NCI-H1417 (cell line): ENCODE results near the gene PSMB8.
"Not testable (repeated sequence)": the region's sequence is repeated elsewhere in the genome, so short reads cannot be mapped to it uniquely, and the experiment has no call there.

Source experiments
- DNase-seq, 3 experiments: peaks; one replicate each; lab custom pipeline; 2025; lab: John Stamatoyannopoulos, UW

The PSMB8 gene

GRCh38 chr6:32837651-32838113 lies 6.2 kb downstream of the PSMB8 start:
- DNase-seq, result no peak

DNA sequence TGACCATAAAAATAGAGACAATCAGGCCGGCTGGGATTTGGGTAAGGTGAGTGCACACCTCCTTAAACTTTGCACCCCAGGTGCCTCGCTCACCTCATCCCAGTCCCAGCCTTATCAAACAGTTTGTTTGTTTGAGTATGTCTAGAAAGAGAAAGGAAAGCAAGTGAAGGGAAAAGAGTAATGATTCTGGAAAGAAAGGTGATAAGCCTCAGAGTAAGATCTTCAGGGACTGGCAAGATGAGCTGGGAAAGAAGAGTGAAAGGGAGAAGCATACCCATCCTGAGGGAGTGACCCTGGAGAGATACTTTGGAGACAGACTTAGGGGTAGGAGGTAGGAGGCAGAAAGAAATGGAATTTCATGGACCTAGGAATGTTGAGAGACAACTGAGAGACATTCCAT lies 7.0 kb downstream of the PSMB8 start:
- DNase-seq, result no peak

GRCh38 chr6:32835167-32835893 lies 8.5 kb downstream of the PSMB8 start:
- no peak for DNase-seq

- DNase-seq, result no peak
These were observed 10.2 kb downstream of the PSMB8 start for GRCh38 chr6:32833664-32834063.

GRCh38 chr6:32832535-32832934 lies 11.3 kb downstream of the PSMB8 start:
- no peak for DNase-seq

DNA sequence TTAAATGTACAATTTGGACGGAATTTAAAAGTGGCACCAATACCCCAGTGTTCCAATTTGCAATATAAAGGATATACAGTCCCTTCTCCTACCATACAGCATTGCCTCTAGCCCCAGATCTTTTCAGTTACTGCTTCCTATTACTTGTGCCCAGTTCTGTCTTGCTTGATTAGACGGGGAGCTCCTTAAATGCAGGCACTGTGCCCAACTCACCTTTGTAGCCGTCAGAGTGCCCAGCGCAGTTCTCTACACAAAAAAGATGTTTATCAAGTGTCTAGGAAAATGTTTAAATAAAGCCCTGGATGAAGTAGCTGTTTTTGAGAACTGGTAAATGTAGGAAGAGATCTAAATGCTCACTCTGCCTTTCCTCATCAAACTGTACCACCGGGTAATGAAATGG lies 12.9 kb downstream of the PSMB8 start:
- DNase-seq, result no peak

DNA sequence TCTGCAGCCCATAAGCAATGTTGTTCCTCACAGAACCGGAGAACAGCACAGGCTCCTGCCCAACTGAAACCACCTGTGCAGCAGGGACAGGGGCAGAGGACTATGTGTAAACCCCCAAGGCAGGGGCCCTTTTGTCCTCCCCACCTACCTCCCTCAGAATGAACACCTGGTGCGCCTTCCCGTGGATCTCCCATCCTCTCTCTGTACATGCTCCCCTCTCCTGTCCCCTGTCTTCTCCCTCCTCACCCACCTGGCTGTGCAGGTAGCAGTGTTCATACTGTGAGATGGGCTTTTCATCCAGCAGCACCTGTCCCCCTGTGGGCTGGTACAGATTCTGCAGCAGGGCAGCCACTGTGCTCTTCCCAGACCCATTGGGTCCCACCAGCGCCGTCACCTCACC lies 13.8 kb downstream of the PSMB8 start:
- no peak for DNase-seq

GRCh38 chr6:32829495-32829894 lies 14.4 kb downstream of the PSMB8 start:
- no peak for DNase-seq

- no peak for DNase-seq
These were observed 16.8 kb downstream of the PSMB8 start for GRCh38 chr6:32827025-32827424.

DNA sequence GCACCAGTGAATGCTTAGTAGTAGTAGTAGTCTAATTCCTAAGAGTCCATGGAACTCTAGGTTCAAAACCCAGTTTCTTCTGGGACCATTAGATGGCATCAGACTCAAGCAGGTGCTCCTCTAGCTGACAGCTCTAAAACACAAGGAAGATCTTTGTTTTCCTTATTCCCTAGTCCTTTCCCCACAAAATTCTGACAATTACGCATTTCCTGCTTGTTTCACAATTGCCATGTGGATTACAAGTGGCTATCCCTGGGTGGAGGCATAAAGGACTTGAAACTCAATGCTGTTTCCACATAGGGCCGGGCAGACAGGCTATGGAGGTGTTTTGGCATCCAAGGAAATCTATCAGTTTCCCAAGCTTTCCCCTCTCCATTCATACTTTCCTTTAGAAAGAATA lies 17.9 kb downstream of the PSMB8 start:
- DNase-seq, result peak in 1 of 3 experiments; percentile 30

DNA sequence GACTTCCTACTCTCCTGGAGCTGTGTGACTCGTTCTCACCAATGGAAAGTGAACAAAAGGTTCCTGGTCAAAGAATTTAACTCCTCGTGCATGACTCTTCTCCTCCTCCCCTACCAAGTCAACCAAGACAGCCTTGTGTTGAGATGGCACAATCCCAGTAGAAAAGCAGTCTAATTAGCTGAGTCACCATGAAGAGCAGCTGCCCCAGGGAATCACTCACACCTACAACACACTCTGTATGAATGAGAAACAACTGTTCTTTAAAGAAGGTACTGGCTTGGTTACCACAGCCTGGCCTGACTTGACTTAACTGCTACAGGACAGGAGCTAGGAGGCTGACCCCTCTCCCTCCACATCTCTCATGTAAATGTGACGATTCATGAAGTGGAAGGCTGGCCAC lies 24.1 kb downstream of the PSMB8 start:
- no peak for DNase-seq

DNA sequence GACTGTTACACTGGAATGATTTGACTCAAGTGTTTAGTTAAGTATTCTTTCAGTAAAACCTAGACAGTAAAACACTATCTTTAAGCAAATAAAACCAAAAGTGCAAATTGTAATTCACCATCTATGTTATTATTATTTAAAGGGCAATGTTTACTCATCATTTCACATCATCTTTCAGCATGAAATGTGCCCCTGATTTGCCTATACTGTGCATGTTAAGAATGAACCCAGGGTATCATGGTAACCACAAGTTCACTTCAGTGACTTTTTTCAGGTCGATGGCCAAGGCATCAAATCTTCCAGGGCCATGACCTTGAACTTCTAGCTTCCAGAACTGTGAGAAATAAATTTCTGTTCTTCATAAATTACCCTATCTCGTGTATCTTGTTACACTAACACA lies 25.0 kb downstream of the PSMB8 start:
- DNase-seq, result no peak

GRCh38 chr6:32816746-32817204 lies 27.1 kb downstream of the PSMB8 start, which contains the start of gene HLA-DOB:
TSS of gene HLA-DOB (minus strand) at chr6:32817002. CDS start at chr6:32816951, 51 bp downstream.
- no peak for DNase-seq

DNA sequence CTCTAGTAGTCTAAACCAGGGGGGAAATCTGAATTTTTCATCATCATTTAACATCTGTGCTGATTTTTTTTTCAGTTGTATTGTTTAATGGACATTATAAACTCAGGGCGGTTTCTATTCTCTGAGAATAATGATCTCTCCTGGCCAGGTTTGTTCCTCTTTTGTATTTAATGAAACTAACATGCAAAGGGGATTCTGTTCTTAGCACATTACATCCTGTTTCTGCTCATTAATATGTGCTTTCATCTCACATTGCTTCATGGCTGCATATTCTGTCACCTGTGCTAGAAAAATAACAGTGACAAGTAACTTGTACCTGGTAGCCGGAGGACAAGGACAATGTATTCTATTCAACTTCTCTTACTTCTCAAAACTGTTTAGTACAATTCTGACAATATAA lies 27.9 kb downstream of the PSMB8 start:
- DNase-seq, result no peak

DNA sequence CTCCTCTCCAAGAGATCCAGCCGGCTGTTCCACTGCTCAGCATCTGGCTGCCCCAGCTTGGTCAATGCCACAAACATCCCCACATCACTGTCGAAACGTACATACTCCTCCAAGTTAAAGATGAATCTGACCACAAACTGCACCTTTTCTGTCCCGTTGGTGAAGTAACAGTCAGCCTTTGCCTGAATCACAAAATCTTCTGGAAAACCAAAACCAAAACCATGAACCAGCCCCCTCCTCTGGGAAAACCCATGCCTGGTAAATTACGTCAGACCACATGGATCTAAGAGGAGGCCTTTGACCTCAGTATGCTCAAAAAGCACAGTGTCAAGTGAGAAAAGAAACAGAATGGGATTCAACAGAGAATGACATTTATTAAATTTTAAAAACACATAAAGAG lies 28.7 kb downstream of the PSMB8 start:
- DNase-seq, result no peak

GRCh38 chr6:32814145-32814544 lies 29.7 kb downstream of the PSMB8 start:
- DNase-seq, result no peak

- no peak for DNase-seq
These were observed 34.7 kb downstream of the PSMB8 start for GRCh38 chr6:32809171-32809570.

GRCh38 chr6:32807020-32807580 lies 36.7 kb downstream of the PSMB8 start:
- DNase-seq, result no peak

DNA sequence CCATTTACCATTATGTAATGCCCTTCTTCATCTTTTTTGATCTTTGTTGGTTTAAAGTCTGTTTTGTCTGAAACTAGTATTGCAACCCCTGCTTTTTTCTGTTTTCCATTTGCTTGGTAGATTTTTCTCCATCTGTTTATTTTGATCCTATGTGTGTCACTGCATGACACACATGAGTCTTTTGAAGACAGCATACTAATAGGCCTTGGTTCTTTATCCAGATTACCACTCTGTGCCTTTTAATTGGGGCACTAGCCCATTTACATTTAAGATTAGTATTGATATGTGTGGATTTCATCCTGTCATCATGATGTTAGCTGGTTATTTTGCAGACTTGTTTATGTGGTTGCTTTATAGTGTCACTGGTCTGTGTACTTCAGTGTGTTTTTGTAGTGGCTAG lies 38.4 kb downstream of the PSMB8 start:
- DNase-seq, result not testable (repeated sequence)

GRCh38 chr6:32803416-32803815 lies 40.4 kb downstream of the PSMB8 start:
- no peak for DNase-seq

DNA sequence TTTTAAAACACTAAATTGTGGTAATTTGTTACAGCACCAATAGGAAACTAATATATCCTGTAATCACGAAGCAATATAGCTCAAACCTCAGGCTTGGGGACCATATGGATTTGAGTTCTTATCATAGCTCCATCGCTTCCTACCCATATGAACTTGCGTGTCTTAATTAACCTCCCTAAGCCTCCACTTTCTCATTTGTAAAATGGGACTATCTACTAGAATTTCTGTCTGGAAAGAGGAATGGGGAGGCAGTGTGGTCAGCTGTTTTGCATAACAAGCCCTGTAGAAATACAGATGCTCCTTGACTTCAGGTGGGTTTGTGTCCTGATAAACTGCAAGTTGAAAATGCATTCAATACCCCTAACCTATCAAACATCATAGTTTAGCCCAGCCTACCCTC lies 44.1 kb downstream of the PSMB8 start:
- no peak for DNase-seq

DNA sequence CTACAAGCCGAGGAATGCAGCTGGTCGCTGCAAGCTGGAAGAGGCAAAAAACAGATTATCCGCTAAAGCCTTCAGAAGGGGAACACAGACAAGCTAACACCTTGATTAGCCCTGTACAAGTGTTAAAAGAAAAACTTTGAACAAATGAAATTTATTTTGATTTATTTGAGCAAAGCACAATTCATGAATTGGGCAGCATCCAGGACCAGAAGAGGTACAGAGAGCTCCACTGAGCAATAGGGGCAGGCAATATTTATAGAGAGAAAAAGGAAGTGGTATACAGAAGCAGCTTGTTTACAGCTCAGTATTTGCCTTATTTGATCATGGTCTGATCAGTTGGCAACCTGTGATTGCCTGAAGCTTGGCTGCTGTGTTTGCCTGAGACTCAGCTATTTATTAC lies 44.7 kb downstream of the PSMB8 start:
- no peak for DNase-seq

DNA sequence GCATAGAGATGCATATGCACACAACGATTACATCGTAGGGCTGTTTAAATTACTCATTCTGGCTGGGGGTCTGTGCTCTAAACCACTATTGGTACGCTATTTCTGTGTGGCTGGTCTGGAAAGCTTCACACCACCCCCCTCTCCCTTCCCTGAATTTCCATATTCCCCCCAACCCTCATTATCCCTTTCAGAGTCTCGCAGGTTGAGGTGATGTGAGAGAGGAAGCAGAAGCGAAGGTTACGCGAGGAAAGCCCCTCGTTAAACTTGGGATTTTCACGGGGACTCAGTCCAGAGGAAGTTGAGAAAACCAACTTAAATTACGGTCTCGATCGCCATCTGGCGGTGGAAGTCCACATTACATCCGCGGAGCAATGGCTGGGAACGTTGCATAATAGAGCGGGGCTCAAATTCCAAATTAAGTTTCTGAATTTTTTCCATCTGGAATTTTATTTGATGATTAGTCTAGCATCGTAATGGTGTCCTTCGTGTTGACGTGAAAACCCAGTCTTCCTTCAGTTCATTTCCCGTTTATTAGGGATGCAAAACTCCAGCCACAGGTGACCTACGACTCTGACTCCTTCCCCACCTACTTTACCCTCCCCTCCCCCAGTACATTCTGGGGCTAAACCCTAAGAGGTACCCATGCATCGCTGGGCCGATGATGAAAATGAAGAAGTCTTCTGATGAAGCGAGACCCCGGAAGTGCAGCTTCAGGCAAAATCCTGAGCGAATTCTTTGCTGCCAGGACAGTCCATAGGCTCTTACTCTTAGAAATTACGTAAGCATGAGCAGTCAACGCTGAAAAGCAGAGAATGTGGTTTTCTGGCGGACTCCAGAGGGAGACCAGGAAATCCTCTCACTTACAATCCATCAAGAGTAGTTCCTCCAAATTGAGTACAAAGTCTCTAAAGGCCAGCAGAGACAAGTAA lies 46.7 kb downstream of the PSMB8 start:
- DNase-seq, result peak; percentile 28 to 64 (median 63)
